Body of pancreas (tissue), 4 donors: ENCODE results near the gene SLC22A6. TPM values are rescaled to one million over a fixed set of nuclear protein-coding genes. Genes with fewer than 3 reads are reported as not detected.

Experiments used
- ATAC-seq: fragments of 150-250 bp; one replicate; pipeline ENCODE4 v1.9.1; 2016
- DNase-seq, 4 donors: peaks; one replicate each; pipeline ENCODE4 v3.0.0-alpha.2; 2019
- H3K27ac ChIP-seq, 4 donors: fragments of 200-600 bp; sonication (generic); 1 replicate in 3 of 4; 2 replicates in 1 of 4; pipeline versions ENCODE4 v1.5.1 to v1.6.1; 2016 to 2019; ENCODE audit warnings: mild to moderate bottlenecking in 1 of 4, mixed read lengths in 1 of 4, moderate library complexity in 1 of 4
- H3K27me3 ChIP-seq, 2 donors: fragments of 200-600 bp; sonication (generic); one replicate each; pipeline ENCODE4 v1.6.0; 2016; ENCODE audit warnings: mild to moderate bottlenecking in 1 of 2
- H3K36me3 ChIP-seq, 2 donors: fragments of 200-600 bp; sonication (generic); replicated peaks in 1 of 2; 2 replicates each; pipeline ENCODE4 v1.5.1; 2016; ENCODE audit warnings: low read depth in 2 of 2; ENCODE audit not compliant: insufficient read depth in 1 of 2
- H3K4me1 ChIP-seq: fragments of 200-600 bp; sonication (generic); one replicate; pipeline ENCODE4 v1.6.0; 2016
- H3K4me3 ChIP-seq, 2 donors: fragments of 200-600 bp; sonication (generic); 1 replicate in 1 of 2; 2 replicates in 1 of 2; pipeline ENCODE4 v1.5.1; 2016 to 2019
- H3K9me3 ChIP-seq, 3 donors: fragments of 200-600 bp; sonication (generic); 1 replicate in 2 of 3; 2 replicates in 1 of 3; pipeline ENCODE4 v1.5.1; 2016
- POLR2A ChIP-seq, 3 donors: fragments of 450-650 bp; IDR thresholded peaks; one replicate each; pipeline ENCODE4 v1.6.1; 2016; ENCODE audit warnings: antibody characterized with exemption in 3 of 3, mild to moderate bottlenecking in 2 of 3
- WGBS, 2 donors: methylation state at CpG; one replicate each; pipeline ENCODE4 v1.1.5; 2017; 5-methylcytosine and 5-hydroxymethylcytosine counted together
- intact Hi-C: fragments of 100-400 bp; cut with DNase I; formaldehyde crosslinking; loops from one replicate; pipeline ENCODE4 v1.15.1; 2023
- total RNA-seq, 2 donors: library from RNA; depleted of rRNA; stranded (reverse); fragments of >200 nt; gene quantifications; one replicate each; pipeline ENCODE4 v1.1.0, GENCODE V29; 2016
- TF ChIP-seq, protein P1 (sequence below), 7 experiments: fragments of 450-650 bp in 4 of 7; fragments of 200-600 bp in 3 of 7; sonication (generic) in 3 of 7; IDR thresholded peaks; one replicate each; pipeline ENCODE4 v1.5.1; 2016 to 2019; ENCODE audit warnings: antibody characterized with exemption in 7 of 7

SLC22A6 gene
- total RNA-seq, 2 donors from 2014 or later, result not detected

DNA sequence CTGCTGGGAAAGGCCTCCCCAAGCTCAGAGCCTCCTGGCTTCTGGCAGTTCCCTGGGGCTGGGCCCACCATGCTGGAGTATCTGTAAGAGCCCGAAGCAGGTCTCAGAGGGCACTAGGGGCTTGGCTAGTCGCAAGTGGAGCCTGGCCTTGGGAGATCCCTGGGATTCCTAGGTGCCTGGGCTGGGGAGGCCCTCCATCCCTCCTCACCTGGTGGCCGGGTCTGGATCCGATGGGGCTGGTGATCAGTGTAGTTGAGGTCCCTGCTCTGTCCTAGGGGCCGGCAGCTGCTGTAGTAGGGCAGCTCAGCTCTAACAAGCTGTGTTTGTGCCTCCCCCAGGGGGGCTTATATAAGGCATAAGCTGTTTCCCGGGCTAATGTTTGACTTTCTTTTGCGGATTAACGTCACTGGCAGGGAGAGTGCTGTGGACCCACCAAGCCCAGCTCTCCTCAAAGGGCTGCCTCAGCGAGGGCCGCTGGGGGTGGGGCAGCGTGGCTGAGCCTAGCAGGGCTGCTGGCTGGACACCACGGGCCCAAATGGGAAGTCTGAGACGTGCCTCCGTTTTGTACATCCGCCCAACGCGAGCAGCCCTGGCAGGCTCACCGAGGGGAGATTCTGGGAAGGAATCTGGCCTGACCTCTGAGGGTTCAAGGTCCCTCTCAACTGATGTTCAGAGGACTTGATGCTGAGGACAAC lies 30.9 kb upstream of the SLC22A6 start, which contains the start of gene SLC22A8:
Gene SLC22A8 (minus strand): TSS at position 321 of the 695 bp plus-strand sequence. CDS start 883 bp downstream, outside the sequence.
- intact Hi-C loops, result no loop called here
- Histone ChIP-seq H3K27me3 (no peaks in the 10 kb centered on the region), H3K4me3 (no peak within 1 kb of the TSS), H3K27ac (no peak within 1 kb of the TSS), H3K36me3 (no peaks in the 10 kb centered on the region), H3K4me1 (no peaks in the 10 kb centered on the region), H3K9me3 (no peaks in the 10 kb centered on the region)
- TF ChIP-seq, protein P1, sequence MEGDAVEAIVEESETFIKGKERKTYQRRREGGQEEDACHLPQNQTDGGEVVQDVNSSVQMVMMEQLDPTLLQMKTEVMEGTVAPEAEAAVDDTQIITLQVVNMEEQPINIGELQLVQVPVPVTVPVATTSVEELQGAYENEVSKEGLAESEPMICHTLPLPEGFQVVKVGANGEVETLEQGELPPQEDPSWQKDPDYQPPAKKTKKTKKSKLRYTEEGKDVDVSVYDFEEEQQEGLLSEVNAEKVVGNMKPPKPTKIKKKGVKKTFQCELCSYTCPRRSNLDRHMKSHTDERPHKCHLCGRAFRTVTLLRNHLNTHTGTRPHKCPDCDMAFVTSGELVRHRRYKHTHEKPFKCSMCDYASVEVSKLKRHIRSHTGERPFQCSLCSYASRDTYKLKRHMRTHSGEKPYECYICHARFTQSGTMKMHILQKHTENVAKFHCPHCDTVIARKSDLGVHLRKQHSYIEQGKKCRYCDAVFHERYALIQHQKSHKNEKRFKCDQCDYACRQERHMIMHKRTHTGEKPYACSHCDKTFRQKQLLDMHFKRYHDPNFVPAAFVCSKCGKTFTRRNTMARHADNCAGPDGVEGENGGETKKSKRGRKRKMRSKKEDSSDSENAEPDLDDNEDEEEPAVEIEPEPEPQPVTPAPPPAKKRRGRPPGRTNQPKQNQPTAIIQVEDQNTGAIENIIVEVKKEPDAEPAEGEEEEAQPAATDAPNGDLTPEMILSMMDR (IDR thresholded peaks at IDR 0.05), result no peak
- no peak for TF ChIP-seq POLR2A (IDR thresholded peaks at IDR 0.05)
- DNase-seq, result no peak
- WGBS, 2 donors, result 47 to 64% methylated on average over 8 to 18 of the region's 18 CpGs
- ATAC-seq, result no peak

DNA sequence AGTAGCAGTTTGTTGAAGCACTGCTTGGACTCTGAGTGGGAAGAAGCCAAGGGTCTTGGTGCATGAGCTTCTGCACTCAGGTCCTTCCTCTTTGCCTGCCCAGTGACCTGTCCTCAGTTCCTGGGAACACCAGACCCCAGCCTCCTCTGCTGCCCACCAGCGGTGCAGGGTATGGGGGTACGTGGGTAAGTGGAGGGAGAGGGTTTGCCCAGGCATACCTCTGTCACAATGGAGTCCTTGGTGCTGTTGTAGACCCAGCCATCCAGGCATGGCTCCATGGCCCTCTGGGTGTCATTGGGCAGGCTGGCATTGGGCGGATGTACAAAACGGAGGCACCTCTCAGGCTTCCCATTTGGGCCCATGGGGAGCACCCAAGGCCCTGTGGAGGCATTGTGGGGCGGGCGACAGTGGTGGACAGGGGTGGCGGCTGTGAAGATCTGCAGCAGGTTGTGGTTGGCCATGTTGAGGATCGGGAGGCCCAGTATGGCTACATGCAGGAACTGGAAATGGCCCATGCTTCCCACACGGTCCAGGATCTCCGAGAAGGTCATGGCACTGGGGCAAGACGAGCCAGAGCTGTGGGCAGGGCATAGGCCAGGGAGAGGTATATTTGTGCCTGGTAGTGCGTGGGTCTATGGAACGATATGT lies 29.8 kb upstream of the SLC22A6 start:
- Histone ChIP-seq H3K4me3 (no peak overlapping the region), H3K9me3 (no peaks in the 10 kb centered on the region), H3K4me1 (no peaks in the 10 kb centered on the region), H3K27me3 (no peaks in the 10 kb centered on the region), H3K27ac (no peak overlapping the region), H3K36me3 (no peaks in the 10 kb centered on the region)
- WGBS, 2 donors, result 90% methylated on average over 8 to 13 of the region's 13 CpGs
- DNase-seq, result no peak
- no peak for ATAC-seq
- intact Hi-C loops, result no loop called here
- TF ChIP-seq, protein P1 (IDR thresholded peaks at IDR 0.05), result no peak
- no peak for TF ChIP-seq POLR2A (IDR thresholded peaks at IDR 0.05)

GRCh38 chr11:63012839-63013238 lies 28.1 kb upstream of the SLC22A6 start:
- 55 to 64% methylated on average over 1 of the region's 1 CpG for WGBS, 2 donors
- no peak overlapping the region for H3K4me3 ChIP-seq

DNA sequence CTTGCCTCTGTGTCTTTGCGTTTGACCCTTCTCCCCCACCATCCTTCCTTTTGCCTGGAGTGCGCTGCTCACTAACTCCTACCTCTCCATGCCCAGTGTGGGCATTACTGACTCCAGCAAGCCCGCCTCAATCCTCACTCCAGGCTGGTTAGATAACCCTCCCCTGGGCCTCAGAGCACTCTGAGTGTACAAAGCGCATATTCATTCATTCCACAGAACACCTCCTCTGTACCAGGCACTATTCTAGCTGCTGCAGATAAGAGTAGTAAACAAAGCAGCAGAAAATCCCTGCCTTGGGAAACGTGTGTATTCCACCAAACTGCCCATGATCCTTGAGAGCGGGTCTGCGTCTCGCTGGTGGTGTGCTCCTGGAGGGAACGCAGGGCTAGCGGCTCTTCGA lies 27.7 kb upstream of the SLC22A6 start:
- no peaks in the 10 kb centered on the region for H3K4me1 ChIP-seq
- intact Hi-C loops, result no loop called here
- 43 to 51% methylated on average over 11 of the region's 11 CpGs for WGBS, 2 donors
- TF ChIP-seq, protein P1 (IDR thresholded peaks at IDR 0.05), result no peak
- no peak for TF ChIP-seq POLR2A (IDR thresholded peaks at IDR 0.05)
- no peak for ATAC-seq
- no peak for DNase-seq
- H3K27ac ChIP-seq, result no peak overlapping the region
- no peaks in the 10 kb centered on the region for H3K27me3 ChIP-seq
- H3K36me3 ChIP-seq, result no peaks in the 10 kb centered on the region
- no peak overlapping the region for H3K4me3 ChIP-seq
- H3K9me3 ChIP-seq, result no peaks in the 10 kb centered on the region

More at GRCh38 chr11:63012839-63013238, 28.1 kb upstream of the SLC22A6 start:
- no peaks in the 10 kb centered on the region for H3K4me1 ChIP-seq
- ATAC-seq, result no peak
- DNase-seq, result no peak
- H3K9me3 ChIP-seq, result no peaks in the 10 kb centered on the region
- intact Hi-C loops, result no loop called here
- TF ChIP-seq, protein P1 (IDR thresholded peaks at IDR 0.05), result no peak
- no peak for TF ChIP-seq POLR2A (IDR thresholded peaks at IDR 0.05)
- no peak overlapping the region for H3K27ac ChIP-seq
- no peaks in the 10 kb centered on the region for H3K36me3 ChIP-seq
- H3K27me3 ChIP-seq, result no peaks in the 10 kb centered on the region
